ENCODE measurements around the gene TPPP2. TPM values are rescaled to one million over a fixed set of nuclear protein-coding genes. Genes with fewer than 3 reads are reported as not detected.

Gene TPPP2
- total and polyA plus RNA-seq, 9 of the 15 experiments (the other 6 are each of a cell fraction or from before 2014, with no cell fraction given), result 0.18 TPM; not detected in 8

DNA sequence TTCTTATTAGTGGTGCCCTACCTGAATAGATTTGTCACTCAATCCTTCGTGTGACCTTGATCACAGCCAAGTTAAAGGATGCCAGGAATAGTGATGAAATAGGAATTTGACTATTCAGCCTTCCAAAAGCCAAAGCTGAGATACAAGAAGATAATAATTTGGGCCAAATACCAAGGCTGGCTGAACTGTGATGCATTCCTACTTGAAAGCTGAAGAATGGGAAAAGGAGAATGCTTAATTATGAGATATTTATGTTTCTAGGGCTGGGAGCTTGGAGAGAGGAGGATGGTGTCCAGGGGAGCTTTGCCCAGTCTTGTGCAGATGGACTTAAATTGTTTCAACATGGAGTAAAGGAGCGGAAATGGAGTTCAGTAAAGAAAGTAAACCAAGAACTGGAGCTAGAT, 17.4 kb downstream of the TPPP2 start:
- Histone ChIP-seq H3K4me3 (no peak overlapping the region), H3K79me2 (ENCODE audit: control insufficient read depth, insufficient read depth, low read length) (no peaks in the 10 kb centered on the region), H3K4me2 (ENCODE audit: insufficient read depth, low read length) (no peak overlapping the region), H4K20me1 (replicated peaks; ENCODE audit: control insufficient read depth, insufficient read depth, low read length) (no peaks in the 10 kb centered on the region), H3K4me1 (replicated peaks in 1 of 2; ENCODE audit: control insufficient read depth in 2 of 2, insufficient read depth in 2 of 2, low read length in 2 of 2) (peaks cover 5 to 18% of the 10 kb centered on the region in 2 experiments; a peak in 4 of 5 replicates), H3K27ac (ENCODE audit: extremely low read depth, low read depth, low read length) (no peak overlapping the region), H3K9ac (ENCODE audit: insufficient read depth in 1 of 2, low read depth in 2 of 2, low read length in 2 of 2) (no peak overlapping the region), H3K36me3 (ENCODE audit: control insufficient read depth, insufficient read depth, low read length) (no peaks in the 10 kb centered on the region), H3K27me3 (ENCODE audit: control insufficient read depth in 2 of 2, insufficient read depth in 2 of 2, low read length in 2 of 2) (no peaks in the 10 kb centered on the region), H2AFZ (ENCODE audit: low read depth, low read length) (no peak overlapping the region; the same call in 1 of the 2 replicates), H3K9me3 (replicated peaks; ENCODE audit: control insufficient read depth, insufficient read depth, low read depth, low read length) (no peaks in the 10 kb centered on the region), H3K9me1 (ENCODE audit: control insufficient read depth, insufficient read depth, low read length) (no peaks in the 10 kb centered on the region)
- 54% methylated on average over 2 of the region's 2 CpGs for whole genome bisulfite sequencing (ENCODE audit: insufficient coverage, low coverage, missing lambda C conversion rate)
- TF ChIP-seq POLR2AphosphoS2 (IDR thresholded peaks at IDR 0.05; ENCODE audit: low read length) (no peak), CC2D1A (IDR thresholded peaks at IDR 0.05) (no peak), ATF1 (CRISPR knock-in tag; IDR thresholded peaks at IDR 0.05) (no peak), ATF1 (tag; IDR thresholded peaks at IDR 0.05) (no peak), POU5F1 (IDR thresholded peaks at IDR 0.05; ENCODE audit: borderline replicate concordance, low read depth, low read length, partially characterized antibody) (no peak), ZBTB17 (CRISPR knock-in tag; IDR thresholded peaks at IDR 0.05) (0 out of 2 replicates have a peak, but pooled peaks have one; percentile 36), THAP12 (CRISPR knock-in tag; IDR thresholded peaks at IDR 0.05) (no peak), ZNF551 (CRISPR knock-in tag; IDR thresholded peaks at IDR 0.05) (no peak)
- TF ChIP-seq, protein P1, sequence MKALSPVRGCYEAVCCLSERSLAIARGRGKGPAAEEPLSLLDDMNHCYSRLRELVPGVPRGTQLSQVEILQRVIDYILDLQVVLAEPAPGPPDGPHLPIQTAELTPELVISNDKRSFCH (CRISPR knock-in tag; IDR thresholded peaks at IDR 0.05), result no peak
- TF ChIP-seq, protein P1 (tag; IDR thresholded peaks at IDR 0.05), result no peak
- FAIRE-seq, result no peak
- BruUV-seq (replicated peaks), result no TSS peak
- in situ Hi-C loops (cut with MboI), result no loop called here
- no peak for ATAC-seq
- no peak for DNase-seq (ENCODE audit: extremely low read depth in 1 of 4, low spot score in 3 of 4)
- POLR2A ChIA-PET, result interaction anchor here (1.3 to 1.9 kb wide), 3 partner anchors 10 to 32 kb away, joined by 4 to 5 read pairs (median 5); partner anchors contain the start of gene RNASE8
- CTCF ChIA-PET (ENCODE audit: low intra/inter-chr PET ratio), result no interaction called here
- intact Hi-C loops (cut with micrococcal nuclease), result no loop called here

Measured in K562 (cell line).